ENCODE measurements around the gene PROSER2.
"Not testable (repeated sequence)": the region's sequence is repeated elsewhere in the genome, so short reads cannot be mapped to it uniquely, and the experiment has no call there.

Gene PROSER2

DNA sequence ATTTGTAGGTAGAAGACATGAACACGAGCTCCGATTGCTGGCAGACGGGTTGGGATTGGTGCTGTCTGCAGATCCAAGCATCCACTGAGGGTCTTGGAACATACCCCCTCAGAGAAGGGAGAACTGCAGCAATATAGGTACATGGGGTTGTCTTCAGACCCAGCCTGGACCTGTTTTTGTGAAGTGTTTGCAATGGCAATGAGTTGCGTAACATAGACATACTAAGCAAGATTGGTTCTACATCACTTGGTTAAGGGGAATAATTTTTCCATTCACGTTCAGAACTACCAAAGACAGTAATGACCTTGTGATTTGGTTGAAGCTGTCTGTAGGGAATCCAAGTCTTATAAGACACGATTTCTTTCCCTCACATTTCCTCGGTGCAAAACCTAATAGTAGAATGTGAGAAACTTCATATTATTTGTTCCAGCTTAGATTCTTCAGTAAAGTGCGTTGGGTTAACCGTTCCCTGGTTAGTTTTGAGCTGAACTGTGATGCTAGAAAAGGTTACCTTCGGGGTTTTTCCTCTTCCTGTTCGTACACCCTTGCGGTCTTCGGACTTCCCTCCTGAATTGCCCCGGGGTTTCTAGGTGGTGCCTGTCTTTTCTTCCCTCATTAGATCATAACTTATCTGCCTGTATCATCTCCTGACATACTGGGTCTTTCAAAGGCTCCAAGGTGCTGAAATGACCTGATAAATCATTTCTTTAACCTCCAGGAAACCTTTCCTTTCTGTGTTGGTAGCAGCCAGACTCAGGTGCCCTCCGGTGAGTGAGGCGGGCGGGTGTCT, 14.4 kb downstream of the PROSER2 start:
- DNase-seq: no peak

DNA sequence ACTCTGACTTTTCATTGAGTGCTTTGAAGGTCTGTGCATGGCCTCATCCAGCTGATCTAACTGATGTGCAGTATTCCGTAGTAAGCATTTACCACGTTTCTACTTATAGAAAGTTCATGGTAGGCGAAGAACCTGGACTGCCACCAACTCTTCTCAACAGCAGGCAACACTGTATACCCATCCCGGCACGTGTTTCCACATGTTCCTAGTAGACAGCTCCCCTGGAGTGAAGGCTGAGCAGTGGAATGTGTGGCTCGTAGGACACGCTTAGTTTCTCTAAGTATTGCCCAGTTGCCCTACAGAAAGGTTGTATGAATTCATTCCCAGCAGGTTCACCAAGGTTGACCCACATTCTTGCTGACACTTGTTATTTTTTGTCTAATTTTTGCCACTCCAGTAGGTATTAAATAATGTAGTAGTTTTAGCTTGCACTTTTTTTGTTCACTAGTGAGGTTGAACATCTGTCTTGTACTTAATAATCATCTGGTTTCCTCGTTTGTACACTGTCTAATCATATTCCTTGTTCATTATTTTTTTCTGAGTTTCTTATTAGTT, 15.2 kb downstream of the PROSER2 start:
- no peak for DNase-seq

DNA sequence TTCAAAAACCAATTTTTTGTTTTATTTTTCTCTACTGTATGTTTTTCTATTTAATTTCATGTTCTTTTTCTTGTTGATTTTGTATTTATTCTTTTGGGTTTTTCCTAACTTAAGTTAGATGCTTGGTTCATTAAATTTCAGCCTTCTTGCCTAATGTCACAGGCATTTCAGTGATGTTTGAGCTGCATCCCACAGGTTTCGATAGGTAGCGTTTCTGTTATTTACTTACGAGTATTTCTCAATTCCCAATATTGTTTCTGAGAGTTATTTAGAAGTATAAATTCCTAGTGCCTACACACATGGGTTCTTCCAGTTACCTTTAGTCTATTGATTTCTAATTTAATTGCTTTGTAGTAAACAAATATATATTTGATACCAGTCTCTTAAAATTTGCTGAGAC, 18.2 kb downstream of the PROSER2 start:
- DNase-seq: no peak

DNA sequence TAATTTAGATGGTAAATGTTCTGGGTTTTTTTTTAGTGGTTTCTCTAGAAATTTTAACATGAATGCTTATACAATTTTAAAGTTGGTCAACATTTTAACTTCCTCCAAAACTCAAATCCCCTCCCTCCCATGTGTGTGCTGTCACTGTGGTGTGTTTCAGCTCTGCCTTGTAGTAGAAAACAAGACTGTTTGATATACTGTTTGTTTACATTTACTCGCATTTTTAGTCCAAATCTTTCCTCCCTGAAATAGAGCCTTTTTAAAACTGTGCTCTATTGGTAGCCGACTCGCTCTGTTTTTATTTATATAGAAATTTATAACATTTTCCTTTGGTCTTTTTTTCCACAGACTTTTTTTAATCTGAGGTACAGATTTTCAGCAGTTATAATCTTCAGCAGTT, 19.3 kb downstream of the PROSER2 start:
- no peak for DNase-seq

DNA sequence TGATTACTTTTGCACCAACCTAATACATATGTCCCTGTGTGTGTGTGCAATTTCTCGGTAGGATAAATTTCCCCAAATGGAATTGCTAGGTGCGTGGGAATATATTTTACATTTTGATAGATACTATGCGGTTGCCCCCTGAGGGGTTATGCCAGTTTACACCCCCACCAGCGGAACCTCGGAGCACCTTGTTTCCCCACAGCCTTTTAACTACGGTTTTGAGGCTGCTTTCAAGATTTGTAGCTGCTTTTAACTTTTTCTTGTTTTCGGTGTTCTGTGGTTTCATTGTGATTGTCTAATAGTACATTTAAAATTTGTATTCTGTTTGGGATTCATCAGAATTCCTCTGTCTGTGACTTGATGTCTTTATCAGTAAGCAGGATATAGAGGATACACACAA, 22.0 kb downstream of the PROSER2 start:
- no peak for DNase-seq

DNA sequence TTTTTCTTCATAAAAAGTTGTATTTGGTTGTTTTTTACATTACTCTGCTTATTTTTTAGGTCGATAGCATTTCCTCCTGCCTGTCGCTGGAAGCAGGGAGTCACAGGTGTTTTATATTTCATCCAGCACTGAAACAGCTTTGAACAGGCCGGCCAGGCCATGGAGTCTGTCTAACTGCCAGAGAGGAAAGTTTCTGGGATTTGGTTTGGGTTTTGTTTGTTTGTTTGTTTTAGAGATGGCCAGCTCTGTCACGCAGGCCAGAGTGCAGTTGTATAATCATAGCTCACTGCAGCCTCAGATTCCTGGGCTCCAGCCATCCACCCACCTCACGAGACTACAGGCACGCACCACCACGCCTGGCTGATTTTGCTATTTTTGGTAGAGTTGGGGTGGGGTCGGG, 23.4 kb downstream of the PROSER2 start:
- DNase-seq: no peak

DNA sequence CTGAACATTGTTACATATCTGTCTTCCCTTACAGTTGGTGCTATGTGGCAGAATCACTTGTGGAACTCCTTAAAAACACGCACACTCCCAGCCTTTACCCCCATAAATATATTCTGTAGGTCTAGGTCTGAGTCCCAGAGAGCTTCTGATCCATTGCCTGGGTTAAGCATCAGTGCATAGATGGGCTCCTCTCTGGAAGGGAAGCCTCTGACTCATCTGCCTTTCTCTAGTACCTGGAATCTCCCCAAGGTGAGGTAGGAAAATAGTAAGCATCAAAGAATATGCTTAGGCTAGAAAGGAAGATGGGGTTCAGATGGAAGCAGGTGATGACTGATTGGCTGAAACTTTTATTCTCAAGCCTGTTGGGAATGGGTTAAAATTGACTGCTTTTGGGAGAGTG, 26.1 kb downstream of the PROSER2 start:
- DNase-seq: no peak

DNA sequence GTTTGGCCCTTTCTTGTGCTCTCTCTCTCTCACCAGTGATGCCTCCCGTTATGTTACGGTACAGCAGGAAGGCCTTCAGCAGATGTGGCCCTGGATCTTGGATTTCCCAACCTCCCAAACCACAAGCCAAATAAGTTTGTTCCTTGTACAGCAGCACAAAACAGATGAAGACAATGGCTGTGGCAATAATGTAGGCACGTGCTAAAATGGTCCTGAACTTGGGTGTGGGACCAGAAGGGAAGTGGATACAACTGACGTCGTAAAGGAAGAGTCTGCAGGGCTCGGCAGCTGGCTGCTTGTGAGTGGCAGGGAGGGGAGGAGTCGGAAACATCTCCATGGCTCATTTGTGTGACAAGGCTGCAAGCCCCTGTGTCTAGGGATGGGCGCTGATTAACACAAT, 26.8 kb downstream of the PROSER2 start:
- DNase-seq: peak; percentile 14

DNA sequence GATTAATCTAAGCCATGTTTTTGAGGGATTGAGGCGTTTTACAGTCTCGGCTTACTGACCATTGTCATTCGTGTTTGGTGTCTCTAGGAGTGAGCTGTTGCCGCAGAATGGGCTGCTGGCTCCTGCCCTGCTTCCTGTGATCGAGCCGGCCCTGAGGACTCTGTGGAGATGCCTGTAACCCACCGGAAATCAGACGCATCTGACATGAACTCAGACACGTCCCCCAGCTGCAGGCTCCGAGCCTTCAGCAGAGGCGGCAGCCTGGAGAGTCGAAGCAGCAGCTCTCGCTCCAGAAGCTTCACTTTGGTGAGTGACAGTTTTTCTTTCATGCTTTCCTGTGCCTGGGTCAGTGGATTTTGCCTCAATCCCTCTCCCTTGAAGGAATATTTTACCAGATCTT, 28.8 kb downstream of the PROSER2 start:
- DNase-seq: no peak

DNA sequence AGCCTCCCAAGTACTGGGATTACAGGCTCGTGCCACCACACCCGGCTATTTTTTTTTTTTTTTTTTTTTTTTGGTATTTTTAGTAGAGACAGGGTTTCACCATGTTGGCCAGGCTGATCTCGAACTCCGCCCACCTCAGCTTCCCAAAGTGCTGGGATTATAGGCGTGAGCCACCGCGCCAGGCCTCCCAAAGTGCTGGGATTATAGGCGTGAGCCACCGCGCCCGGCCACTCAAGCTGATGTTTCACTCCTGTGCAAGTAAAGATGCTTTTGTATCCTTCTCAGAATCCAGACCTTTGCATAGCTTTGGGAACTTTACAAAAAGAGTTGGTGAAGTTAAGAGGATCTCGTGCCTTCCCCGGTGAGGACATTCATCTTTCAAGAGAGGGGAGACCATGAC, 29.5 kb downstream of the PROSER2 start:
- not testable (repeated sequence) for DNase-seq

DNA sequence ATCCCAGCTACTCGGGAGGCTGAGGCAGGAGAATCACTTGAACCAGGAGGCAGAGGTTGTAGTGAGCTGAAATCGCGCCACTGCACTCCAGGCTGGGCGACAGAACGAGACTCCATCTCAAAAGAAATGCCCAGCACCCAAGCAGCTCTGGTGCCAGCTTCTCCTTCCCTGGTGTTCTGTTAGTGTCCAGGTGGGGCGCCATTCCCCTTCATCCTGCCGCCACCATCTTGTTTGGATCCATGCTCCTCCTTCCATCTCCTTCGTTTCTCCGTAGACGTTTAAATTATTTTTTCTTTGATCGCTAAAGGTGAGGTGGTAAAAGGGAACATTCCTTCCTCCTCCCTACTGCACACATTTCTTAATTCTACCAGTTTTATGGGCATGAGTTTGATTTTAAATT, 30.3 kb downstream of the PROSER2 start:
- no peak for DNase-seq

DNA sequence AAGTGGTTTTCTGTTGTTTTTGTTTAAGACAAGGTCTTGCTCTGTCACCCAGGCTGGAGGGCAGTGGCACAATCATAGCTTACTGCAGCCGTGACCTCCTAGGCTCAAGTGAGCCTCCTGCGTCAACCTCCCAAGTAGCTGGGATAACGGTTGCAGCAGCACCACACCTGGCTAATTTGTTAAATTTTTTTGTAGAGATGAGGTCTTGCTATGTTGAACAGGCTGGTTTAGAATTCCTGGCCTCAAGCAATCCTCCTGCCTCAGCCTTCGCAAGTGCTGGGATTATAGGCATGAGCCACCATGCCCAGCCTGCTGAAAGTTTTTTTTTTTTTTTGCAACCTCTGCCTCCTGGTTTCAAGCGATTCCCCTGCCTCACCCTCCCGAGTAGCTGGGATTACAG, 31.1 kb downstream of the PROSER2 start:
- no peak for DNase-seq

DNA sequence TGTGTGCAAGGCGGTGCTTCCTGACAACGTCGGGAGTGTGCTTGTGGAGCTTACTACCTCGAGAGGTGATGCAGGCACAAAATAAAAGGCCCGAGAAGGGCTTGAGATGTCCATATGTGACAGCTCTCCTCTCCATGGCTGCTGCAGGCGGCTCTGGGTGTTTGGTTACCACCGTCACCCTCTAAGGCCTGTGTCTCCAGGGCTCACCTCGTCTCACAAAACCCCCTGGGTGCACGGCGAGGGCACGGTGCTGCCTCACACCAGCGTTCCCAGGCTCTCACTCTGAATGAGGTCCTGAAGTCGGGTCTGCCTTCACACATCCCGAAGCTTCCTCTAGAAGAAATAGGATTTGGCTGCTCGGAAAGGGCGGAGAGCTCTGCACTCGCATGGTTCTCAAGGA, 32.9 kb downstream of the PROSER2 start:
- DNase-seq: no peak

DNA sequence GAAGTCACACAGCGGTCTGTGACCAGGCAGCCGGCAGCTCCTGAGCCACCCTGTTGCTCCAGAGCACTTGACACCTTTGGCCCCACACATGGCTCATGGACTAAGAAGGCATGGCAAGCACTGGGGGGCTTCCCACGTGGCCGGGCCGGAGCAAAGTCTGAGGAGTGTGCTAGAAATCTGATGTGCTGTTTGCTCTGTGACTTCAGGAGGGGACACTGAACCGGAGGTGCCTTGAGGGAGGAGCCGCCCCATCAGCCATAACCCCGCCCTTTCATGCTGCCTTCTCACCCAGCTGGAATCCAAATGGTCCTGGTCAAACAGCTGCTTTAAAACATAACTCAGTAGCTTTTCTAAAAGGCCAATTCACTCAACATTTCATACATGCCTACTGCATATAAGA, 33.5 kb downstream of the PROSER2 start:
- DNase-seq: no peak

DNA sequence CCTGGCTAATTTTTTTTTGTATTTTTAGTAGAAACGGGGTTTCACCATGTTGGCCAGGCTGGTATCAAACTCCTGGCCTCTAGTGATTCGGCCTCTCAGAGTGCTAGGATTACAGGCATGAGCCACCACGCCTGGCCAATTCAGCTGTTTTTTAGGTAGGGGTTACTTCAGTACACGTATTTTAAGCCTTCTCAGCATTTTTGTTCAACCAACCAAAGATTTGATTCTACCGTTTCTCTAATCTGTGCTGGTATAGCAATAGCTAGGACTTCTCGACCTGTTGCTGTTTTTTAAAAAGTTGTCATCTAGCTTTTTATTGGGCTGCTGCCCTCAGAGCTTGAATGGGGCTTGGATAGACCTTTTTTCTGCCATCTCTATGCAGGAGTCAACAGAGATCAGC, 34.9 kb downstream of the PROSER2 start:
- DNase-seq: no peak

DNA sequence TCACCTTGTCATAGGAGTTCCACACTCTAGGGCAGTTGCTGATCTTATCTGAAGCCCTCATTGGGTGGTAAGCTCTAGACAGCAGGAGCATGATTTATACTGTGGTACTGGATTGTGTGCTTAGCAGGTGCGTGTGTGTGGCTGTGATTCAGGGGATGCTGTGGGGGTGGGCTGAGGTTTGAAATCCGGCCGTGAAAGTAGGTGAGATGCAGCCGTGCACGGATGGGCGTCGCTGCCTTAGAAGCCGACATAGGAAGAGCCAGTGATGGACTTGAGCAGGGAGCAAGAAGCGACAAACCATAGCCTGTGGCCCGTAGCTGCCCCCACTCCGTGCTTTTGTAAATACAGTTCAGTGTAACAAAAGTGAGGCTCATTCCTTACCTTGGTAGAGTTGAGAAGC, 38.2 kb downstream of the PROSER2 start:
- DNase-seq: no peak

DNA sequence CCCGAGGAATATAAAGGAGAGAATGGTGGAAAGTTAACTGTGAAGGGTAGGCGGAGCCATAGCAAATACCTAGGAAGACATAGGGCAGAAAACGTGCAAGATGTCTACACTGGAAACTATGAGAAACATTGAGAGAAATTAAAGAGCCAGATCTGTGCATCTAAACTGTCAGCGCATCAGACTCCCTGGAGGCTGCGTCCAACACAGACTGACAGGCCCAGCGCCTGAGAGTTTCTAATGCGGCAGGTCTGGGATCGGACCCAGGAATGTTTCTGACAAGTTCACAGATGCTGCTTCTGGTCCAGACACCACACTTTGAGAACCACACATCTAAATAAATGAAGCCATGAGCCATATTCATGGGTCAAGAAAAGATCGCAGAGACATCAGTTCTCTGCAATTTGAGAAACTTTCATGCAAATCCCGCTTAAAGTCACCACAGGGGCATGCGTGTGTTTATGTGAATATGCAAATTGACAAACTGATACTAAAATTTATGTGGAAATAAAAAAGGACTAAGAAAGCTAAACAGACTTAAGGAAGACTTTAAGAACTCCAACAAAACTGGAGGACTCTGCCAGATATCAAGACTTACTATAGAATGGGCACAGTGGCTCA, 38.8 kb downstream of the PROSER2 start:
- DNase-seq: no peak

DNA sequence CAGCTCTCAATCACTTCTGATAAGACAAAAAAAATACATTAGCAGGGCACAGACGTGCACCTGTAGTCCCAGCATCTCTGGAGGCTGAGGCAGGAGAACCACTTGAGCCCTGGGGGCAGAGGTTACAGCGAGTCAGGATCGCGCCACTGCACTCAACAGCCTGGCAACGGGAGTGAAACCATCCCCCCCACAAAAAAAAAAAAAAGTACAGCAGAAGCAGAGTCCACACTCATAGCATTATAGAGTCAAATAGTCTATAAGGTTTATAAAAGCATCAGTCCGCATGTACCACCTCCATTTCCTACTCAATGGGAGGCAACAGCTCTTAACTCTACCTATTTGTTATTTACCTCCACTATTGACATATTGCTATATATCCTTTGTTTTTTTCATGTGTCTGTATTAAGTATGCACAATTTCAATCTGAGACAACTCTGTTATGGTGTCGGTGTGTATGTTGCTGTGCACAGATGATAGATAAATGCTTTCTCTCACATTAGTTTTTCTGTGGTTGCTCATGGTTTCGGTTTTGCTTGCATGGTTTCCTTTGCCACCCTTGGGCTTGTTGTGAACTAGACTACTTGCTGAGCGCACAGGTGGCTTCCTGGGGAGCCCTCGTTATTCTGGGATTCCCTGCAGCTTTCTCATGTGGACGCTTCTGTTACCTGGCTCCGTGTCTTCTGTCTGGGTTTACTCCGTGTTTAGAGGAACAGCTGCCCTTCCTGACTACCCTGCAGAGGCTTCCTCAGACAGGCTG, 40.4 kb downstream of the PROSER2 start:
- DNase-seq: peak; percentile 54

DNA sequence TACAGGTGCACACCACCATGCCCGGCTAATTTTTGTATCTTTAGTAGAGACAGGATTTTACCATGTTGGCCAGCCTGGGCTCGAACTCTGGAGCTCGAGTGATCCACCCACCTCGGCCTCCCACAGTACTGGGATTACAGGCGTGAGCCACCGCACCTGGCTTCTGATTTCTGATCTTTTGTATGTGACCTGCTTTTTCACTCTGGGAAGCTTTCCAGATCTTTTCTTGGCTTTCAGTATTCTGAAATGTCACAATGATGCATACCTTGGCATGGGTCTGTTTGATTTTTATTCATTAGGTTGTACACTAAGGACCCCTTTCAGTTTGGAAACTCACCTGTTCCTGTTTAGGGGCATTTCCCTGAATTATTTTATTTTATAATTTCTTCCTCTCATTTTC, 41.6 kb downstream of the PROSER2 start:
- no peak for DNase-seq

DNA sequence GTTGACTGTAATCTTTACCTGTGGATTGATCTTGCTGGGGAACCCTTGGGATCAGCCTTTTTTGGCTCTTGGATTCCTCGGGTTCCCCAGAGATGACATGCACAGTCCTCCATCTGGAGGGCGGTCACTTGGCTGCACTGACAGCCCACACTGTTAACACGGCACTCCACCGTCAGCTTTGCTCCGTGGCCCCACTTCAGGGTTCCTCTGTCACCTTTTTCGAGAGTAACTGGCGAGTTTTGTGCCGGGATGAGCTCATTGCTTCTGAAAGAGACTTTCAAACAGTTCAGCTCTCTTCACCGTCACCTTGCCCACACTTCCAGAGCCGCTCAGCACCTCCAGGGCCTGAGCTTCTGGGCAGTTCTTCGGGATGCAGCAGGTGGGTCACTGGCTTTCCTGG, 42.4 kb downstream of the PROSER2 start:
- DNase-seq: no peak

DNA sequence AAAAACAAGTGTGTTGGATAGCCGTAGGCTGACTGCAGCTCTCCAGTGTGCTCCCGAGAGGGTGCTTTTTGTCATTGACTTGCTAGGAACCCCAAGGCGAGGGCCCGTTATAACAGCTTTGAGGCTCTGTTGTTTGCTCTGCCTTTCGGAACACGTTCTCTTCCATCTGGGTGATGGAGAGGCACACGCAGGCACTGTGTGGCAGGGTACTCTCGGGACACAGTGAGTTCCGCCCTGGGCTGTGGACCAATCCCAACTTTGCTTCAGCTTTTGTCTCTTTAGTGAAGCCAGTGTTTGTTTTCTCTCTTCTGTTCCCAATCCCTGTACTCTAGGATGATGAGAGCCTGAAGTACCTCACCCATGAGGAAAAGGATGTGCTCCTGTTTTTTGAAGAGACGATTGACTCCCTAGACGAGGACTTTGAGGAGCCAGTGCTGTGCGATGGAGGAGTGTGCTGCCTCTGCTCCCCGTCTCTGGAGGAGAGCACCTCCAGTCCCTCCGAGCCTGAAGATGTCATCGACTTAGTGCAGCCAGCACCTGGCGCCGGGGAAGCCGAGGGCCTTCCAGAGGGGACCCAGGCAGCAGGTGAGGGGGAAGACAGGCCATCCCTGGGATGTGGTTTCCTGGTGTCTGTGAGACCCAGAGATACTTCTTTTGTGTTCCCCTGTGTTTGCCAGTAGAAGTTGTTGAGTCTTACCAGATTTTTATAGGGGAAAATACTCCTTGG, 43.2 kb downstream of the PROSER2 start:
- no peak for DNase-seq

DNA sequence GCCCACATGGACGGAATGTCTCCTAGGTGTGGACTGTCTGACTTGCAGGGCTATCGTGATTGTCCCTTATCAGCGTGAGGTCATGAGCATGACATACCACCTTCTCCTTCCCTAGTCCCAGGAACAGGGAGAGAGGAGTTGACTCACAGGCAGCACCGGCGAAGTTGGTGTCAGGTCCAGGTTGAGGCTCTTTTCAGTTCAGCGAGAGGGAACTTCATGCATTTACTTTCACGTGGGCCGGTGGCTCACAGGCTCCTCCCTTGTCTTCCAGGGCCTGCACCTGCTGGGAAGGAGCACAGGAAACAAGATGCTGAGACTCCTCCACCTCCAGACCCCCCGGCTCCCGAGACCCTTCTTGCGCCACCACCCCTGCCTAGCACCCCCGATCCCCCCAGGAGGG, 46.1 kb downstream of the PROSER2 start:
- DNase-seq: no peak
